K562 (cell line): ENCODE results near the gene RSPH10B. TPM values are rescaled to one million over a fixed set of nuclear protein-coding genes. Genes with fewer than 3 reads are reported as not detected.

Experiments used
- ATF7 ChIP-seq: fragments of 450-650 bp; IDR thresholded peaks from 2 replicates; pipeline ENCODE4 v1.7.1; 2014; ENCODE audit warnings: mild to moderate bottlenecking, moderate library complexity
- BRF1 ChIP-seq: IDR thresholded peaks from 3 replicates; pipeline ENCODE4 v1.6.1; 2011; ENCODE audit warnings: borderline replicate concordance, mild to moderate bottlenecking; ENCODE audit not compliant: insufficient read length; ENCODE audit errors: extremely low read depth
- CBFA2T2 ChIP-seq: fragments of 450-650 bp; conservative IDR thresholded peaks from 2 replicates; pipeline ENCODE4 v1.6.1; 2017; ENCODE audit warnings: mild to moderate bottlenecking
- CHCHD3 ChIP-seq: fragments of 250-450 bp; sonication (Bioruptor Pico); IDR thresholded peaks from 2 replicates; pipeline ENCODE4 v2.1.2; 2022; ENCODE audit warnings: mild to moderate bottlenecking
- COPS2 ChIP-seq: fragments of 450-650 bp; conservative IDR thresholded peaks from 2 replicates; pipeline ENCODE4 v1.6.1; 2016; ENCODE audit warnings: mild to moderate bottlenecking, moderate library complexity
- GTF2A2 ChIP-seq: IDR thresholded peaks from 2 replicates; pipeline ENCODE4 v1.6.1; 2016; ENCODE audit warnings: mild to moderate bottlenecking, missing genetic modification characterization, missing compliant biosample characterization
- GTF2E2 ChIP-seq: fragments of 200-800 bp; sonication (Bioruptor generic); IDR thresholded peaks from 2 replicates; pipeline ENCODE4 v1.6.1; 2016; ENCODE audit warnings: missing genetic modification characterization, missing compliant biosample characterization
- HCFC1 ChIP-seq: IDR thresholded peaks from 2 replicates; pipeline ENCODE4 v1.6.1; 2012; ENCODE audit warnings: low read depth, low read length, improper control_type of control experiment
- MEIS2 ChIP-seq: fragments of 450-650 bp; IDR thresholded peaks from 2 replicates; pipeline ENCODE4 v1.6.1; 2014; ENCODE audit warnings: mild to moderate bottlenecking; ENCODE audit not compliant: partially characterized antibody
- MYC ChIP-seq, 2 experiments: fragments of 250-450 bp in 1 of 2; sonication (Bioruptor Pico) in 1 of 2; IDR thresholded peaks; 2 replicates each; pipeline versions ENCODE4 v1.5.1 to v1.6.1; 2012 to 2021; ENCODE audit warnings: low read depth in 2 of 2, borderline replicate concordance in 1 of 2, improper control_type of control experiment in 1 of 2, low read length in 1 of 2, mild to moderate bottlenecking in 1 of 2, moderate library complexity in 1 of 2
- NR4A1 ChIP-seq, 2 experiments: fragments of 250-450 bp in 1 of 2; fragments of 450-650 bp in 1 of 2; sonication (Bioruptor Pico) in 1 of 2; IDR thresholded peaks; 2 replicates each; pipeline versions ENCODE4 v1.4.0 to v1.6.1; 2016 to 2020; ENCODE audit warnings: mild to moderate bottlenecking in 2 of 2, missing compliant biosample characterization in 1 of 2, missing genetic modification characterization in 1 of 2, moderate library complexity in 1 of 2
- SMAD4 ChIP-seq: fragments of 250-450 bp; sonication (Bioruptor Pico); conservative IDR thresholded peaks from 2 replicates; pipeline ENCODE4 v1.8.0; 2021; ENCODE audit warnings: inconsistent platforms, mild to moderate bottlenecking, moderate library complexity
- SPI1 ChIP-seq: IDR thresholded peaks from 2 replicates; pipeline ENCODE4 v1.6.1; 2011; ENCODE audit warnings: low read depth, low read length, control low read depth, borderline replicate concordance
- SREBF2 ChIP-seq: sonication (generic); formaldehyde crosslinking; IDR thresholded peaks from 2 replicates; pipeline ENCODE4 v1.4.0; 2020; ENCODE audit warnings: mild to moderate bottlenecking, missing genetic modification reagents
- THRAP3 ChIP-seq: fragments of 450-650 bp; IDR thresholded peaks from 2 replicates; pipeline ENCODE4 v1.6.1; 2016; ENCODE audit warnings: mild to moderate bottlenecking, inconsistent platforms, borderline replicate concordance
- ZBED1 ChIP-seq: IDR thresholded peaks from 2 replicates; pipeline ENCODE4 v1.6.1; 2014
- ZNF561 ChIP-seq: fragments of 450-650 bp; formaldehyde crosslinking; conservative IDR thresholded peaks from 2 replicates; pipeline ENCODE4 v1.4.0; 2020; ENCODE audit warnings: mild to moderate bottlenecking, moderate library complexity
- ZNF764 ChIP-seq: fragments of 250-450 bp; sonication (Bioruptor Pico); IDR thresholded peaks from 2 replicates; pipeline ENCODE4 v1.4.0; 2020; ENCODE audit warnings: low read depth, mild to moderate bottlenecking, moderate library complexity
- ZZZ3 ChIP-seq: fragments of 450-650 bp; IDR thresholded peaks from 2 replicates; pipeline ENCODE4 v1.6.1; 2016; ENCODE audit warnings: antibody characterized with exemption, mild to moderate bottlenecking, moderate library complexity
- polyA plus RNA-seq, 8 experiments: library from polyadenylated mRNA; depleted of rRNA in 4 of 8; stranded (reverse) in 5 of 8; unstranded in 3 of 8; fragments of >200 nt; fragmentation: Nextera tagmentation in 2 of 8; fragmentation: Illumina TruSeq in 1 of 8; extraction: Ambion mirVana in 2 of 8; extraction: Trizol in 1 of 8; gene quantifications; 2 replicates each; pipeline versions ENCODE4 v1.2.1 to v1.2.3, GENCODE V29; 2011 to 2014; ENCODE audit warnings: inconsistent platforms in 1 of 8, missing spikeins in 1 of 8
- total RNA-seq, 7 experiments: library from RNA; depleted of rRNA in 6 of 7; stranded (reverse); fragments of >200 nt in 6 of 7; fragmentation: Illumina TruSeq in 2 of 7; extraction: Trizol in 2 of 7; gene quantifications; 2 replicates each; pipeline versions ENCODE4 v1.2.1 to v1.2.3, GENCODE V29; 2011 to 2021; ENCODE audit warnings: low replicate concordance in 1 of 7
- TF ChIP-seq, protein P1 (sequence below), 2 experiments: fragments of 250-450 bp in 1 of 2; fragments of 450-650 bp in 1 of 2; sonication (Bioruptor Pico) in 1 of 2; IDR thresholded peaks; 2 replicates each; pipeline versions ENCODE4 v1.6.1 to v1.8.0; 2016 to 2021; ENCODE audit warnings: mild to moderate bottlenecking in 2 of 2, moderate library complexity in 2 of 2, missing compliant biosample characterization in 1 of 2, missing genetic modification characterization in 1 of 2

Gene RSPH10B
- total and polyA plus RNA-seq, 9 of the 15 experiments (the other 6 are each of a cell fraction or from before 2014, with no cell fraction given), result 0.01 to 0.09 TPM; not detected in 7

DNA sequence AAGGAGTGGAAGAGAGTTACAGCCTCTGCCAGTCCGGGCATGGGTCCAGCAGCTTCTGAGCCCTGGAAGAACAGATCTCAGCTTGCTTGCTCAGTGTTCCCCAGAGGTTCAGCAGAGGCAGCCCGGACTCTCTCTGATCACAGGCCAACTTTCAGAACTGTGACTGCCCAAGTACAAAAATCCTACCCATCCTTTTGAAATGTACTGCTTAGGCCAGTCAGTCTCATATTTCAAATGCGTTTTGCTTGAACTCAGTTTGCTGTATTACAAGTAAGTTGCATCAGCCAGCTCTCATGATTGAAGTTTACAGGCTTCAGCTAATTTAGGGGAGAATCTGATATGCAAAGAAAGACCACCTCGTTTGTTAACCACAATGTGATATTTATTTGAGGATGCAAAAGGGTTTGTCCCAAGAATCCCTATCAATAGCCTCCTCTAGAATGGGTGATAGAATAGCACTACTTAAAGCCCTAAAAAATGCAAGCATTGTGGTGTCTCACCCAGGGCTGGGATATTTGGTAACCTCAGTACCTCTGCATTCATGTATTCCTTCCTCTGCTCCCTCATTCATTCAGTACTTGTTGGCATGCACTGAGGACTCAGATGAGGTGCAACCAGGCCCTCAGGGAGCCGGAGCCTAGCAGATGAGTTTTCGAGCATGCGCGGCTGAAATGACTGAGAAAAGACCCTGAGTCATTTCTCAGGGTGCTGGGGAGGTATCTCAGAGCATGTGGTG, 45.6 kb upstream of the RSPH10B start (continued):
- no peak for TF ChIP-seq SPI1
- TF ChIP-seq, protein P1, sequence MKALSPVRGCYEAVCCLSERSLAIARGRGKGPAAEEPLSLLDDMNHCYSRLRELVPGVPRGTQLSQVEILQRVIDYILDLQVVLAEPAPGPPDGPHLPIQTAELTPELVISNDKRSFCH (CRISPR knock-in tag; IDR thresholded peaks at IDR 0.05), result no peak
- TF ChIP-seq, protein P1 (tag; IDR thresholded peaks at IDR 0.05), result peak; percentile 72; the same call in 1 of the 2 replicates
- no peak for TF ChIP-seq COPS2
- no peak for TF ChIP-seq THRAP3
- TF ChIP-seq ATF7, result peak; percentile 78
- TF ChIP-seq SREBF2, result no peak
- no peak for TF ChIP-seq GTF2E2
- no peak for TF ChIP-seq ZZZ3
- peak; percentile 69 for TF ChIP-seq MEIS2
- TF ChIP-seq NR4A1 (CRISPR knock-in tag; IDR thresholded peaks at IDR 0.05), result no peak
- peak; percentile 90; the same call in 1 of the 2 replicates for TF ChIP-seq NR4A1 (tag; IDR thresholded peaks at IDR 0.05)
- no peak for TF ChIP-seq ZNF561 (CRISPR knock-in tag)
- TF ChIP-seq BRF1, result no peak
- TF ChIP-seq SMAD4, result peak; percentile 83
- TF ChIP-seq MYC (IDR thresholded peaks at IDR 0.05; ENCODE audit: low read depth, low read length), result peak; percentile 40; the same call in 1 of the 2 replicates
- TF ChIP-seq MYC (CRISPR knock-in tag; IDR thresholded peaks at IDR 0.05; ENCODE audit: borderline replicate concordance, low read depth), result no peak
- TF ChIP-seq GTF2A2 (tag), result 0 out of 2 replicates have a peak, but pooled peaks have one; percentile 43
- no peak for TF ChIP-seq CBFA2T2
- no peak for TF ChIP-seq HCFC1
- TF ChIP-seq ZNF764 (CRISPR knock-in tag), result no peak
- no peak for TF ChIP-seq CHCHD3 (CRISPR knock-in tag)
- TF ChIP-seq ZBED1, result no peak
